K562 treated with DMSO at 1 percent for 24 hours (cell line): ENCODE measurements around the gene SLC25A48. TPM values are rescaled to one million over a fixed set of nuclear protein-coding genes. Genes with fewer than 3 reads are reported as not detected.

Experiments
- total RNA-seq: library from RNA; unstranded; fragments of 300-600 nt; gene quantifications from 2 replicates; pipeline ENCODE4 v1.2.3, GENCODE V29; 2022; ENCODE audit warnings: low read depth; ENCODE audit not compliant: insufficient read depth

The SLC25A48 gene, protein sequence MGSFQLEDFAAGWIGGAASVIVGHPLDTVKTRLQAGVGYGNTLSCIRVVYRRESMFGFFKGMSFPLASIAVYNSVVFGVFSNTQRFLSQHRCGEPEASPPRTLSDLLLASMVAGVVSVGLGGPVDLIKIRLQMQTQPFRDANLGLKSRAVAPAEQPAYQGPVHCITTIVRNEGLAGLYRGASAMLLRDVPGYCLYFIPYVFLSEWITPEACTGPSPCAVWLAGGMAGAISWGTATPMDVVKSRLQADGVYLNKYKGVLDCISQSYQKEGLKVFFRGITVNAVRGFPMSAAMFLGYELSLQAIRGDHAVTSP
- not detected in 2 replicates for total RNA-seq

DNA sequence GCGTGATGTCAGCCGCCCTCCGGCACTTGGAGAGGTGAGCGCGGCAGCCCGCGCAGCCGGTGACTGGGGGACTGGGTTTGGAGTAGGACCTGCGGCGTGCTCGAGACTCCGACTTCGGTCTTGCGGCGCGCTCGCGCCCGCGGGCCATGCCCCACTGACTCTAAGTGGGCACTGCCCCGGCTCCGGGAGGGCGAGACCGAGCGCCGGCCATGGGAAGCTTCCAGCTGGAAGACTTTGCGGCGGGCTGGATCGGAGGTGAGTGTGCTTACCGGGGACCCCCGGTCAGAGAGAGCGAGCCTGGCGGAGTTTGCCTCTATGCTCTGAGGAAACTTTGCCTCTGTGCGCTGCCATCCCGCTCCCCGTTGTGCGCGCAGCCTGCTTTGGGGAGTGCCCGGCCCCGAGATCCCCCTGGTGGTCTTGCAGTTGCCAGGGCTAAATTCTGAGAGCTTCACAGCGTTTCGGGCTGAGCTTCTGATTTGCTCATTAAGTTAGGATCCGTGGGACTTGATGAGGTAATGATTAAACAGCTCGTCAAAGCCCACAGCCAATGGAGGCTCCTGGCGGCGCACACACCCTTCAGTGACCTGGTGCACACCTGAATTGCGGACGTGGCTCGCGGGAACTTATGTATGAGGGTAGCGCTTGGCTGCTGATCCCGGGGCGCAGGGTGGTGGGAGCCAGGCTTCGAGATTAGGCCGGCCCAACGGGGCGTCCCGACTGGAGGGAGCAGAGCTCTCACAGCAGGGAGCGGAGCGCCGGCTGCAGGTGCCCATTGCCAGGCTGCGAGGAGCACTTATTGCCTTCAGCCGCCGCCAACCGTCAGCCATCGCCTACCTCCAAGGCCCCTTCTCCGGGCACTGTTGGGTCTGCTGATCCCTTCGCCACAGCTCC, at the start of gene SLC25A48:
Gene SLC25A48, plus strand, starts transcription at position 25 of the 891 bp plus-strand sequence. Its CDS starts 185 bp downstream, at position 210.

DNA sequence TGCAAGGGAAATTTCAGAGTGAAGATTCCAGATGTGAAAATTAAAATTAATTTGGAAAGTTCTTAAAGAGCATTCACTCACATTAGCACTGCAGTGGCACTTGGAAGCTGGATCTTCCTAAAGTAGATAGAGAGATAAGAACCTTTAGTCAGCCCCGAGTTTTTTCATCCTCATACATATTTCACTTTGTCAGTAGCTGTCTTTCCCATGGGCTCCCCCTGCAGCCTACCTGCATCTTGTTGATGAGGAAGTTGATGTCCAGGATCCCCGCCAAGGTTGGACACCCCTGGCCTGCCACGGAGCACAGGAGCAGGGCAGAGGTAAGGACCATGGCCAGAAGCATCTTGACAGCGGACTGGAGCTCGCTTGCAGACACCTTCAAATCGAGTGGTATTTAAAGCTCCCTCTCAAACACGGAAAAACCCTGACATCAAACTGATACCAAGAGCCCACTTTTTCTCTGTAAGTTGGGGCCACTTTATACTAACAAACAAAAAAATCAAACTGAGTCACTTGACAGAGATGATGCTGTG, 61.1 kb downstream of the SLC25A48 start, which contains the start of gene IL9:
Gene IL9, minus strand, starts transcription at position 368 of the 533 bp plus-strand sequence. Its CDS starts 25 bp downstream, at position 343.

Other genes starting within 250 kb of the SLC25A48 start
- not detected in 2 replicates for gene IL9, start 61.2 kb downstream of the SLC25A48 start, total RNA-seq
- not detected in 2 replicates for gene LECT2, start 120.3 kb downstream of the SLC25A48 start, total RNA-seq
- gene TGFBI, start 194.3 kb downstream of the SLC25A48 start, total RNA-seq, result 0.24 TPM in 1 of 2 replicates, not detected in the other